ENCODE results near the gene BAIAP3.

Gene BAIAP3

GRCh38 chr16:1366712-1367299 lies 33.4 kb downstream of the BAIAP3 start:
- DNase-seq (ENCODE audit: low read depth): no peak

GRCh38 chr16:1367486-1368174 lies 34.2 kb downstream of the BAIAP3 start:
- no peak for DNase-seq (ENCODE audit: low read depth)

DNA sequence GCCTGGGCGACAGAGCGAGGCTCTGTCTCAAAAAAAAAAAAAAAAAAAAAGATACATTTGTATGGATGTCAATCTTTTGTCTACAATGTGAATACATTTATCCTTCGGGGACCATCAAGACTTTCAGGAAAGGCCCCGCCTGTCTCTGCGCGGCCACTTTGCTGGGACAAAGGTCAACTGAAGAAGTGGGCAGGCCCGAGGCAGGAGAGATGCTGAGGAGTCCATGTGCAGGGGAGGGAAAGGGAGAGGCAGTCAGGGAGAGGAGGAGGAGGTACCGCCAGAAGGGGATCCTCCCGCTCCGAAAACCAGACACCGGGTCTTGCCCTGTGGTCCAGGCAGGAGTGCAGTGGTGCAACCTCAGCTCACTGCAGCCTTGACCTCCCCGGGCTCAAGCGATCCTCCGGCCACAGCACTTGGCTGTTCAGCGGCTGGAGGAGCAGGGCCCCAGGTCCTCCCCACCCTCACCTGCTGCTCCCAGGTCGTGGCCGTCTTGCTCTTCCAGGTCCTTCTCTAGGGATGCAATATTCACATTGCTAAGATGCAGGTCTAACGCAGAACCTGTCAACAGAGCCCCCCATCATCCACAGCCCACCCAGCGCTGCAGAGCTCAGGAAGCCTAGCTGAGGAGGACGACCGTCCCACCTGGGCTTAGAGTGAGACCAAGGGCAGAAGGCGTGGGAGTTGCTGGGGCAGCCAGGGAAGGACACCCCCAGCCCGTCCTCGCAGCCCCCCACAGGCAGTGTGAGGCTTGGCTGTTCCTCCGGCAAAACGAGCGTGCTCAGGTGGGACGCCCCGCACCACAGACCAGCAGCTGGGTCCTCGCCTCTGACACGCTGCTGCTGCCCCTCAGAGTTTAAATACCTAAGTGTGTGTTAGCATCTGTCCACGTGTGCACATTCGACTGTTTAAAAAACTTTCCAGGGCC lies 37.9 kb downstream of the BAIAP3 start:
- DNase-seq (ENCODE audit: low read depth): no peak

DNA sequence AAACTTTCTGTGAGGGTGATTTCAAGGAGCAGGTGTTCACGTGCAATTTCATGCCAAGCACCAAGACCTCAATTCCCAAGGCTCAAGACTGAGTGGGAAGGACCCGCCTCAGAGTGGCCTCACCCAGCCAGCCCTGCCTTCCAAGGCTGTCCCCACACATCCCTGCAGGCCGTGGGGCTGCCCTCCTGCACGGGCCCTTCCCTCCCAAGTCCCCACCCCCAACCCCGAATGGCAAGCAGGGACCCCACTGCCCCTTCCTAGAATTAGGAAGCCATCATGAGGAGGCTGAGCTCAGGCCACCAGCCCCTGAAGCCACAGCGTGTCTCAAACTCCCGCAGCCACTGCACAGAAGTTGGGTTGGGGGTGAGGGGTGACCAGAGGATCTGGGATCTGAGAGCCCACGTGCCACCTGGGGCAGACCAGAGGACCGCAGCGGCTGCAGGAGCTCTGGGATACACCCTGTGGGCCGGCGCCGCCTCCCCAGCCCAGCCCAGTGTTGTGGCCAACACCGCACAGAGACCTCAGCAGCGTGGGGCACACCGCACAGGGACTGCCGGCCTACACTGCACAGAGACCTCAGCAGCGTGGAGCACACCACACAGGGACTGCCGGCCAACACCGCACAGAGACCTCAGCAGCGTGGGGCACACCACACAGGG lies 39.0 kb downstream of the BAIAP3 start:
- no peak for DNase-seq (ENCODE audit: low read depth)

GRCh38 chr16:1374418-1375297 lies 41.2 kb downstream of the BAIAP3 start:
- DNase-seq (ENCODE audit: low read depth): no peak

GRCh38 chr16:1375298-1375640 lies 41.8 kb downstream of the BAIAP3 start:
- no peak for DNase-seq (ENCODE audit: low read depth)

DNA sequence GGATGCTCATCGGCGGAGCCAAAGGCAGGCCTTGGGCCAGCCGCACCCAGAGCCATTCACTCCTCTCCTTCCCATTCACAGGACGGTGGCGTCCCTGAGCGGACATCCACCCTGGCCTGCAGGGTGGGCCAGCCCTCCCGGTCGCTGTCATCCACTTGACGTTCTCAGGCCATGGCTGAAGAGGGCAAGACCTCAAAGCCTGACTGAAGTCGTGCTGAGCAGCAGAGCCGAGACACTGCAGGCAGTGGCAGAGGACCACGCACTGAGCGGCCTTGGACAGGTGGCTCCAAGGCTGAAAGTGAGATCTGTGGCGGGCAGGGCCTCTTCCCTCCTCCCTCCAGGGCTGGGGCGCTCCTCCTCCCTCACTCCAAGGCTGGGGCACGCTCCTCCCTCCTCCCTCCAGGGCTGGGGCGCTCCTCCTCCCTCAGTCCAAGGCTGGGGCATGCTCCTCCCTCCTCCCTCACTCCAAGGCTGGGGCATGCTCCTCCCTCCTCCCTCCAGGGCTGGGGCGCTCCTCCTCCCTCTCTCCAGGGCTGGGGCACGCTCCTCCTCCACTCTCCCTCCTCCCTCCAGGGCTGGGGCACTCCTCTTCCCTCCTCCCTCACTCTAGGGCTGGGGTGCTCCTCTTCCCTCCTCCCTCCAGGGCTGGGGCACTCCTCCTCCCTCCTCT lies 42.4 kb downstream of the BAIAP3 start:
- no peak for DNase-seq (ENCODE audit: low read depth)

DNA sequence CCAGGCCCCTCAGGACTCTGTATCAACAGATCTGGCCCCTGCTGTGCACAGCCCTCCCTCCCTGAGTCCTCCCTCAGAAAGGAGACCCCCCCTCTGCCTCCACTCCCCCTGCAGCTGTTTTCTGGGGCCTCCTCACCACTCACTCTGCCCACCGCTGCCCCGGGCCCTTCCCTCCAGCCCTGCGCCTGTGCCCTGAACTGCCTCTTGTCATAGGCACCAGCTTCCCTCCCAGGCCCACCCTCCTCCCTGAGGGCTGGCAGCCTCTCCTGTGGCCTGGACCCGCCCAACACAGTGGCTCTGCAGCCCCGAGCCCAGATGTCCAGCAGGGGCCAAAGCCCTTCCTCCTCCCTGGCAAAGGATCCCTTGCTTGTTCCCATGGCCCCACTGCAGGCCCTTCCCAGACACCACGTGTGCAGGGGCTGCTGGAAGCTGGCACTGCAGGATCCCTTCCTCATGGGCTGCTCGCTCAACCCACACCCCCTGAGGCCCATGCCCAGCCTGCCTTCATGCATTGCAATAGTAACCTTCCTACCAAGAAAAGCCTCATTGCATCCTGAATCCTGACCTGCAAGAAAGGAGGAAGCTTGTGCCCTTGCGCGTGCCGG lies 44.1 kb downstream of the BAIAP3 start:
- DNase-seq (ENCODE audit: low read depth): no peak

DNA sequence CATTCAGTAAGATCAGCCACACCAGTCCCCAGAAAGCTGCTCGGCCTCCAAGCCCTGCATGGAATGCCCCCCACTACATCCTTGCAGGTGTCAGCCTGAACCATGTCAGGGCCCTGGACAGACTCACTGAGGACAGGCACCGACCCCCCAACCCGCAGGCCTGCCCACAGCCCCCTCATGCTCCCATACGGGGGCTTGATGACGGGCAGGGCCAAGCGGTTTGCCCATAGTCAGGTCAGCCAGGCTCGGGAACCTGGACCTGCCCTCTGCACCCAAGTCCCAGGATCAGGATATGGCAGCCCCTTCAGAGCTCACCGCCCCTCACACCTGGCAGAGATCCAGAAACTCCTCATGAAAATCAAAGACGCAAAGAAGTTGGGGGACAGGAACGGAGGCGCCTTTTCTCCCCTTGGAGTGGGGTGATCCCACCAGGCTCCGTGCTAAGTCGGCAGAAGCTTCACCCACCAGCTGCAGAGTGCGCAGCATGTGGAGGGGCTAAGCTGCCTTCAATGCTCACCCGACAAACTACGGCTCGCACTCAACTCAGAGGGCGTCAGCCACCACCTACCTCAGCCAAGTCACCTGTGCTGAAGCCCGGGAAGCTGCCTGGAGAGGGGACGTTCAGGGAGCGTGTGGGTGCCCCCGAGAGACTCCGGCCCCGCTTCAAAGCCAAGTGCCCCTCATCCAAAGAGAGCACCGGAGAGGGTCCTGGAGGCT lies 44.8 kb downstream of the BAIAP3 start:
- DNase-seq (ENCODE audit: low read depth): no peak

DNA sequence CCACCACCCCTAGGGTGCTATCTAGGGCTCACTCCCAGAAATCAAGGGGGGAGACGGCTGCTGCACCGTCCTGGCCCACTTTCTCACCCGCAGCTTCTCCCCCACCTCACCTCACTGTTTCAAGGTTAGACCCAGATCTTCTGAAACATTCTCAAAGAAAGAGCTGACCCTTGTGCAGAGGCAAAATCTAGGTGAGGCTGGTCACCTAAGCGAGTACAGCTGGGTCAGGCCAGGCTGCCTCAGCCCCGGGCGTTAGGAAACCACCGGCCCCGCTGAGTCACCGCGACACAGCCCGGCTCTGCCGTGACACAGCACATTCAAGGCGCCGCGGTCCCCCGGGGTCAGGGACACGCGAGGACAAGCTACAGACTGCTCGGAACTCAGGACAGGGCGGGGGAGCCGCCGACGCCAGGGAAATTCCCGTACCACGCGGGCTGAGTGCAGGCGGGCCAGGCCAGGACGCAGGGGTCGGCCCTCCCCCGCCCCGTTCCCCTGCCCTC lies 45.4 kb downstream of the BAIAP3 start:
- DNase-seq (ENCODE audit: low read depth): peak; percentile 35

DNA sequence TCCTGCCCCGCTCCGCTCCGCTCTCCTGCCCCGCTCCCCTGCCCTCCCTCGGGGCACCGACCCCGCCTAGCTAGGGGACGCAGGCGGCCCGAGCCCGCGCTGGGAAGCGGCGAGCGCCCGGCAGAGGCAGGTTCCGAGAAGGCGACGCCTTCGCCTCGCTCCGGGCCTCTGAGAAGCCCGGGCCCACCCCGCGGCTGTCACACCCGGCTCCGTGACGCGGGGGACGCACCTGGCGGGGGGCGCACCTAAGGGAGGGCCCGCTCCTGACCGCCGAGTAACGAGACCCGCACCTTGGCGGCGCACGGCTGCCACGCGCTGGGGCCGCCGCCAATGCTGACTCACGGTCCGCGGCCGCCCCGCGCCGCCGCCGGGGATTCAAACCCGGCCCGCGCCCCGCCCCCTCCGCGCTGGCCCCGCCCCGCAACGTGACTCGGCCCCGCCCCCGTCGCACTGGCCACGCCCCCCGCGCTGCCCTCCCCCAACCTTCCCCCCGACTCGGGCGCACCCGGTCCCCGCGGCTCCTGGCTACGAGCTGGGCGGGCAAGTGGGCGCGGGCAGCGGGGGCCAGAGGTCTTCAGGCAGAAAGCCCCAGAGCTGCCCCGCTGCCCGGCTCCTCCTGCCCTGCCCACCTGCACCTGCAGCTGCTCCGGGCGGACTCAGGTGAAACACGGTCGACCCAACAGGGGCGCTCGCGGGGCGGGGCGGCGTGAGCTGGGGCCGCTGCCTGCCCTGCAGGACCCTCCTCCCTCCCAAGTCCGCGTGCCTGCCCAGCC lies 46.0 kb downstream of the BAIAP3 start:
- DNase-seq (ENCODE audit: low read depth): peak; percentile 52

DNA sequence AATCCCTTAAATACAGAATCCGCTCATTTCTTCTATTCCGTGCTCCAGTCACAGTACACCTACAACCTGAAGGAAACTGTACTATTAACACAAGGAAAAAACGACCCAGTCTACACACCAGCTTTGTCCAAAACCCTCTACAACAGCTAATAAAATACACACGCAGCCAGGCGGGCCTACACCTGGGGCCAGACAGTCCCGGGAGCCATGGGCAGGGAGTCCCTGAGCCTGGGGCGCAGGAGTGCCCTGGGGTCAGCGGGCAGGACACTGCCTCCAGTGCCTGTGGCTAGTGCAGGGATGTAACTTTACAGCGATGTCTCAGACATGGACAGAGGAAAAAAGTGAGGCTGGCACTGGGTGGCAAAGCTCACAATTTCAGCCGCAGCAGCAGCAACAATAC lies 46.8 kb downstream of the BAIAP3 start:
- no peak for DNase-seq (ENCODE audit: low read depth)

GRCh38 chr16:1381612-1382406 lies 48.4 kb downstream of the BAIAP3 start:
- DNase-seq (ENCODE audit: low read depth): no peak

GRCh38 chr16:1383556-1383955 lies 50.1 kb downstream of the BAIAP3 start:
- no peak for DNase-seq (ENCODE audit: low read depth)

DNA sequence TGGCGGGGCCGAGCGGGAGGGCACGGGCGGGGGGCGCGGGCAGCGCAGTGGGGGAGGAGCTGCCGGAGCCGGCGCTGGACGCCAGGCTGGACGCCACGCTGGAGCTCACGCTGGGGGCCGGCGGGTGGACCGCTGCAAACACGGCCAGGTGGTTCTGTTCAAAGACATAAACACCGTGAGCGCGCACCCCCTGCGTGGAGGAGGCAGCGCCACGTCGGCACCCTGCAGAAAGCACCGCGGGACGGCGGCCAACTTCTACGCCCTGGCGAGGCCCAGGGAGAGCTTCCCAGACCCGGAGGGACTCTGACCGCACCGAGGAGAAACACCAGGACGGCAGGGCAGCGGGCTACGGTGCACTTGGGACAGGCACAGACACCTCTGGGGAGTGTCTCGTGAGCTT lies 51.8 kb downstream of the BAIAP3 start:
- no peak for DNase-seq (ENCODE audit: low read depth)

GRCh38 chr16:1387331-1387730 lies 53.9 kb downstream of the BAIAP3 start:
- DNase-seq (ENCODE audit: low read depth): no peak

GRCh38 chr16:1389762-1390161 lies 56.3 kb downstream of the BAIAP3 start:
- DNase-seq (ENCODE audit: low read depth): no peak

GRCh38 chr16:1390239-1390779 lies 56.9 kb downstream of the BAIAP3 start:
- no peak for DNase-seq (ENCODE audit: low read depth)
